Gastrocnemius medialis (tissue), 4 donors: ENCODE results near the gene RNF222. TPM values are rescaled to one million over a fixed set of nuclear protein-coding genes. Genes with fewer than 3 reads are reported as not detected.

Source experiments
- ATAC-seq, 2 donors: fragments of 150-250 bp; one replicate each; pipeline ENCODE4 v1.9.1; 2016
- DNase-seq, 2 donors: peaks; one replicate each; pipeline ENCODE4 v3.0.0-alpha.2; 2019
- H3K27ac ChIP-seq, 4 donors: fragments of 200-600 bp; sonication (generic); 1 replicate in 1 of 4; 2 replicates in 3 of 4; pipeline ENCODE4 v1.5.1; 2016 to 2018; ENCODE audit warnings: mild to moderate bottlenecking in 2 of 4, moderate library complexity in 1 of 4
- H3K27me3 ChIP-seq, 3 donors: fragments of 200-600 bp; sonication (generic) in 2 of 3; 1 replicate in 1 of 3; 2 replicates in 2 of 3; pipeline versions ENCODE4 v1.5.1 to v1.6.0; 2016 to 2019; ENCODE audit warnings: mild to moderate bottlenecking in 1 of 3, moderate library complexity in 1 of 3
- H3K36me3 ChIP-seq, 2 donors: fragments of 200-600 bp; sonication (generic) in 1 of 2; one replicate each; pipeline ENCODE4 v1.5.1; 2017 to 2018
- H3K4me1 ChIP-seq, 2 donors: fragments of 200-600 bp; sonication (generic) in 1 of 2; one replicate each; pipeline ENCODE4 v1.5.1; 2016 to 2017; ENCODE audit warnings: mild to moderate bottlenecking in 2 of 2
- H3K4me3 ChIP-seq, 4 donors: fragments of 200-600 bp; sonication (generic) in 3 of 4; 1 replicate in 1 of 4; 2 replicates in 3 of 4; pipeline ENCODE4 v1.5.1; 2016 to 2019; ENCODE audit warnings: mild to moderate bottlenecking in 2 of 4
- H3K9me3 ChIP-seq, 3 donors: fragments of 200-600 bp; sonication (generic) in 2 of 3; 1 replicate in 1 of 3; 2 replicates in 2 of 3; pipeline ENCODE4 v1.5.1; 2016 to 2019
- CTCF ChIP-seq, 5 experiments: fragments of 450-650 bp in 3 of 5; fragments of 200-600 bp in 2 of 5; sonication (generic) in 2 of 5; IDR thresholded peaks in 4 of 5; conservative IDR thresholded peaks in 1 of 5; 1 replicate in 4 of 5; 2 replicates in 1 of 5; pipeline ENCODE4 v1.5.1; 2016 to 2019; ENCODE audit warnings: antibody characterized with exemption in 5 of 5, mild to moderate bottlenecking in 3 of 5, moderate library complexity in 3 of 5
- POLR2A ChIP-seq, 2 donors: fragments of 450-650 bp; IDR thresholded peaks; one replicate each; pipeline ENCODE4 v1.6.1; 2017; ENCODE audit warnings: antibody characterized with exemption in 2 of 2, mild to moderate bottlenecking in 2 of 2, moderate library complexity in 2 of 2
- in situ Hi-C, 4 donors: fragments of 200-750 bp; cut with MboI; loops; one replicate each; pipeline versions ENCODE4 v1.15.0 to v1.8.0; 2017; ENCODE audit warnings: low sequenced_read_pairs in 4 of 4
- intact Hi-C: fragments of 100-400 bp; cut with DNase I; formaldehyde crosslinking; loops from one replicate; pipeline ENCODE4 v1.15.1; 2023; ENCODE audit warnings: low total_unique reads
- total RNA-seq, 4 donors: library from RNA; depleted of rRNA; stranded (reverse); fragments of >200 nt; gene quantifications; one replicate each; pipeline versions ENCODE4 v1.1.0 to v1.2.3, GENCODE V29; 2016

Gene RNF222
- total RNA-seq, 4 donors from 2014 or later, result not detected

DNA sequence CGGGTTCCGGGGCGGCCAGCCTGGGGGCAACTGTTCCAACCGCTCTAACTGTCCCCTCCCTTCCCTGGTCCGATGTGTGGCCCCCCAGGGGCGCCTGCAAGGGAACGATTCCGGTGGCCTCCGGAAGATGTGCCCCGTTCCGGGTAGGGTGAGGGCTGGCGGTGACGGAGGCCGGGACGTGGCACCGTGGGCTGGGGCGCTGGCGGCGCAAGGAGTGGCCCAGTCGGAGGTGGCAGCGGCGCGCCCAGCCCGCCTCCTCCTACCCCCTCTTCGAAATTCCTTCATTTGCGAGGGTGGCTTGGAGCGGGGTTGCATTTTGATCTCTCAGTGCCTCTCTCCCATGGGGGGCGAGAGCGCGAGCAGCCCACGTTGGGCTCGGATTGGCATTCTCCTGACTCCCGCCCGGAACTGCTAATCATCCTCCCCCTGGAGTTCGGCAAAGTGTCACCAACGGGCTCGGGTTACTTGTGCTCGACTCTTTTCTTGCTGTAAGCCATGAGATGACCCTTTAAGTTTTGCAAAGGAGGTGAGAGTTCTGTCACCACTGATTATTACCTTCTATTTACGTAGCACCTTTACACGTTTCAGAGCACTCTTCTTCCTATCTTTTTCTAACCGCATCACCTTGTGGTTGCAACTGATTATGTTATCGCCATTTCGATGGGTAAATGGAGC lies 38.7 kb upstream of the RNF222 start:
- DNase-seq (peak; percentile 52 to 70), ATAC-seq (peak; percentile 80 to 84)
- in situ Hi-C loops, result no loop called here
- Histone ChIP-seq H3K36me3 (no peaks in the 10 kb centered on the region), H3K4me3 (peak overlapping the region; percentile 61 to 94 (median 84)), H3K27ac (peak overlapping the region; percentile 92 to 99 (median 98)), H3K9me3 (no peaks in the 10 kb centered on the region), H3K27me3 (no peaks in the 10 kb centered on the region), H3K4me1 (peaks cover 25 to 30% of the 10 kb centered on the region in 2 donors)
- TF ChIP-seq POLR2A (IDR thresholded peaks at IDR 0.05), result peak in 1 of 2 donors; percentile 40
- no peak for TF ChIP-seq CTCF (IDR thresholded peaks at IDR 0.05 in 4 of 5, conservative IDR thresholded peaks at IDR 0.05 in 1 of 5)
- intact Hi-C loops, result loop anchor here (5.0 to 10.0 kb wide), 2 partner anchors 198 to 214 kb away; partner anchors contain the start of gene MYH10

DNA sequence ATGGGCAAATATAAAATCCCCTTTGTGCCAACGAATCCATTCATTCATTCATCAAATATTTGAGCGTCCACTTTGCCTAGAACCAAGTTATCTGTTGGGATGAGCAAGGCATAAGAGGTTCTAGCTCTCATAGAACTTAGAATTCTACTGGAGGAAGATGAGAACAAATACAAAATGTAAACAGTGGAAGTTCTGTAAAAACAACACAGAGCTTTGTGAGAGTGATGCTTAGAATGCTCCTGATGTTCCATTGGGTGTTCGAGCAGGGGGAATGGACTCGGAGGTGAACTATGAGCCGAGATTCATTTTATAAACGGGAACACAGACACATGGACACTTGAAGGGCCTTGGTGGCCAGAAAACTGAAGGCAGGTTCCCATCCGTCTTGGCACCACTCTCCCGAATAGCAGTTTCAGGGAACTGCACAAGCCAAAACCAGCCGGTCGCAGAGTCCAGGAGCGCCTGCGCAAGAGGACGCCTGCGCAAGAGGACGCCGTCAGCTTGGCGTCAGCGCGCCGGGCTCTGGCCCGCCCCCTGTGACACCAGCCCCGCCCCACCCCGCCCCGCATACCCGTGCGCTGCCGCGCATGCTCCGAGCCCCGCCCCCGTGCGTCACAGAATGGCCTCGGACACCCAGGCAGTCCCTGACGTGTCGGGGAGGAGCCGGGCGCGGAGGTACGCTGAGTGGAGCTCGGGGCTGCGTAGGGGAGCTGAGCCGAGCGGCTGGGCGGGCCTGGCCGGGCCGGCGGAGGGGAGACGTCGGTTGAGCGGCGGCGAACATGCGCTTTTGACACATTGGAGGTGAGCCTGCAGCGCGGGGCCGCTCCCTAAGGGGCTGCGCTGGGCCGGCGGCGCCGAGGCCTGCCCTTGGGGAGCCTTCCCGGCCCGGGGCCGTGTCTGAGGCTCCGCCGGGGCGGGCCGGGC lies 37.9 kb upstream of the RNF222 start, which contains the start of gene NDEL1:
NDEL1 (plus strand) TSS at position 640 of the 924 bp plus-strand sequence. CDS start 8,388 bp downstream, outside the sequence.
- Histone ChIP-seq H3K9me3 (no peaks in the 10 kb centered on the region), H3K27me3 (no peaks in the 10 kb centered on the region)
- intact Hi-C loops, result loop anchor here (1.0 to 10.0 kb wide), 3 partner anchors 52 to 213 kb away; partner anchors contain the start of genes MYH10 and RPL26

GRCh38 chr17:8430966-8431365 lies 33.3 kb upstream of the RNF222 start:
- in situ Hi-C loops, result no loop called here
- no peak for TF ChIP-seq CTCF (IDR thresholded peaks at IDR 0.05 in 4 of 5, conservative IDR thresholded peaks at IDR 0.05 in 1 of 5)
- TF ChIP-seq POLR2A (IDR thresholded peaks at IDR 0.05), result no peak
- no peak overlapping the region for H3K4me3 ChIP-seq
- DNase-seq (peak in 1 of 2 donors; percentile 20), ATAC-seq (no peak)
- H3K27ac ChIP-seq, result peak overlapping the region in 3 of 4 donors; percentile 18 to 38 (median 34)
- no peaks in the 10 kb centered on the region for H3K36me3 ChIP-seq
- peaks cover 0 to 3% of the 10 kb centered on the region in 2 donors for H3K4me1 ChIP-seq
- H3K27me3 ChIP-seq, result no peaks in the 10 kb centered on the region
- H3K9me3 ChIP-seq, result no peaks in the 10 kb centered on the region
- intact Hi-C loops, result loop anchor here (10.0 kb wide), 1 partner anchor 204 kb away; the partner anchor contains the start of gene MYH10

More for the DNA sequence above, 37.9 kb upstream of the RNF222 start, which contains the start of gene NDEL1:
- no peak for TF ChIP-seq CTCF (IDR thresholded peaks at IDR 0.05 in 4 of 5, conservative IDR thresholded peaks at IDR 0.05 in 1 of 5)
- TF ChIP-seq POLR2A (IDR thresholded peaks at IDR 0.05), result peak; percentile 99 to 100
- ATAC-seq (peak; percentile 88 to 91), DNase-seq (peak; percentile 98)
- peak within 1 kb of the TSS; percentile 92 to 99 (median 98) for H3K27ac ChIP-seq
- in situ Hi-C loops, result no loop called here
- H3K4me3 ChIP-seq, result peak within 1 kb of the TSS; percentile 76 to 94 (median 84)
- H3K4me1 ChIP-seq, result peaks cover 21 to 22% of the 10 kb centered on the region in 2 donors
- no peaks in the 10 kb centered on the region for H3K36me3 ChIP-seq

DNA sequence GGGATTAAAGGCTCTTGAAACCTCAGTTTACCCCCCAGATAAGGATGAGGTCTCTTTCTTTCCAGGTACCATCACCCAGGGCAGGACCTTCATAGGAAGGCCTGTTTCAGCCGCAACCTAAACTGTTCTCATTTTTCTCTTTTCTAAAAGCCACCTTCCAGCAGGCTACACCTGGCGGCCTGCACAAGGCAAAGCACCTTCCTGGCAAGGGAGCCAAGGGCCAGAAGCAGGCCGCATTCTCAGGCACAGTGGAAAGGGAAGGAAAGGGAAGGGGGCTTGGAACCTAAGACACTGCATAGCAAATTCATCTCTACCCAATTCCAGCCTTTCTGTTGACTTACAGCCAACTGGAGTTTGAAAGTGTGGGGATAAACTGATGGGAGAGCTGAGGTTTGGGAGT lies 29.2 kb upstream of the RNF222 start:
- H3K27me3 ChIP-seq, result no peaks in the 10 kb centered on the region
- no peaks in the 10 kb centered on the region for H3K9me3 ChIP-seq
- no peak for TF ChIP-seq CTCF (IDR thresholded peaks at IDR 0.05 in 4 of 5, conservative IDR thresholded peaks at IDR 0.05 in 1 of 5)
- TF ChIP-seq POLR2A (IDR thresholded peaks at IDR 0.05), result no peak
- no peak overlapping the region for H3K4me3 ChIP-seq
- ATAC-seq (no peak), DNase-seq (no peak)
- in situ Hi-C loops, result no loop called here
- H3K4me1 ChIP-seq, result no peaks in the 10 kb centered on the region
- no peak overlapping the region for H3K27ac ChIP-seq
- H3K36me3 ChIP-seq, result no peaks in the 10 kb centered on the region
- intact Hi-C loops, result no loop called here
